Sigmoid colon (tissue), 7 donors: ENCODE results near the gene SYNGR3. TPM values are rescaled to one million over a fixed set of nuclear protein-coding genes. Genes with fewer than 3 reads are reported as not detected.

Experiments used
- DNase-seq: peaks from one replicate; pipeline ENCODE4 v3.0.0-alpha.2; 2019
- H3K27ac ChIP-seq, 4 donors: fragments of 200-600 bp; sonication (generic); one replicate each; pipeline ENCODE4 v1.5.1; 2016 to 2019; ENCODE audit warnings: mild to moderate bottlenecking in 1 of 4
- H3K27me3 ChIP-seq, 3 donors: fragments of 200-600 bp; sonication (generic); one replicate each; pipeline ENCODE4 v1.5.1; 2019; ENCODE audit warnings: mild to moderate bottlenecking in 1 of 3
- H3K36me3 ChIP-seq, 4 donors: fragments of 200-600 bp; sonication (generic); one replicate each; pipeline ENCODE4 v1.5.1; 2016 to 2019
- H3K4me1 ChIP-seq, 4 donors: fragments of 200-600 bp; sonication (generic); one replicate each; pipeline ENCODE4 v1.5.1; 2017 to 2019
- H3K4me3 ChIP-seq, 4 donors: fragments of 200-600 bp; sonication (generic); one replicate each; pipeline ENCODE4 v1.5.1; 2017 to 2019; ENCODE audit warnings: mild to moderate bottlenecking in 2 of 4, moderate library complexity in 1 of 4
- H3K9me3 ChIP-seq, 4 donors: fragments of 200-600 bp in 3 of 4; sonication (generic) in 3 of 4; one replicate each; pipeline versions ENCODE4 v1.5.1 to v1.6.1; 2013 to 2019
- EP300 ChIP-seq, 4 donors: sonication (generic); formaldehyde crosslinking; IDR thresholded peaks; one replicate each; pipeline ENCODE4 v1.6.1; 2017; ENCODE audit warnings: antibody characterized with exemption in 4 of 4
- POLR2A ChIP-seq, 2 donors: fragments of 450-650 bp; IDR thresholded peaks; one replicate each; pipeline ENCODE4 v1.6.1; 2016; ENCODE audit warnings: antibody characterized with exemption in 2 of 2, mild to moderate bottlenecking in 2 of 2, moderate library complexity in 2 of 2
- POLR2AphosphoS5 ChIP-seq, 4 donors: sonication (generic); formaldehyde crosslinking; IDR thresholded peaks; one replicate each; pipeline ENCODE4 v1.6.1; 2017; ENCODE audit warnings: antibody characterized with exemption in 4 of 4
- WGBS, 2 donors: extraction: QIAGEN DNeasy Blood & Tissue Kit; methylation state at CpG; one replicate each; pipeline ENCODE4 v1.1.7; 2013; 5-methylcytosine and 5-hydroxymethylcytosine counted together
- intact Hi-C: fragments of 100-400 bp; cut with DNase I; formaldehyde crosslinking; loops from one replicate; pipeline ENCODE4 v1.15.1; 2023
- polyA plus RNA-seq, 3 donors: library from polyadenylated mRNA; stranded (reverse); fragments of 200-250 nt; gene quantifications; one replicate each; pipeline ENCODE4 v1.2.3, GENCODE V29; 2013
- total RNA-seq, 4 donors: library from RNA; depleted of rRNA; stranded (reverse); fragments of >200 nt; gene quantifications; one replicate each; pipeline ENCODE4 v1.1.0, GENCODE V29; 2016
- TF ChIP-seq, protein P1 (sequence below), 4 experiments: fragments of 450-650 bp in 3 of 4; fragments of 200-600 bp in 1 of 4; IDR thresholded peaks; one replicate each; pipeline ENCODE4 v1.5.1; 2016 to 2019; ENCODE audit warnings: antibody characterized with exemption in 4 of 4, mild to moderate bottlenecking in 3 of 4, moderate library complexity in 2 of 4
- donor health status: healthy with polysubstance abuse.
- donor health status: Bipolar disorder and iron deficiency.
- donor health status: healthy.

The SYNGR3 gene
- total and polyA plus RNA-seq, 7 donors, result 0.60 to 8.3 (median 4.0) TPM

GRCh38 chr16:2022723-2023091 lies 32.9 kb downstream of the SYNGR3 start:
- Histone ChIP-seq H3K9me3 (no peaks in the 10 kb centered on the region), H3K27me3 (peaks cover 25 to 42% (median 33%) of the 10 kb centered on the region in 3 donors), H3K36me3 (no peaks in the 10 kb centered on the region), H3K4me3 (peak overlapping the region; percentile 7 to 44 (median 36)), H3K4me1 (peaks cover 4 to 51% (median 46%) of the 10 kb centered on the region in 4 donors), H3K27ac (peak overlapping the region in 2 of 4 donors; percentile 64 to 78)
- DNase-seq, result no peak
- intact Hi-C loops, result loop anchor here (2.0 to 5.0 kb wide), 3 partner anchors 118 to 230 kb away; partner anchors contain the start of gene ECI1
- WGBS, 2 donors, result 3% methylated on average over 14 of the region's 14 CpGs
- TF ChIP-seq POLR2AphosphoS5 (IDR thresholded peaks at IDR 0.05) (no peak), EP300 (IDR thresholded peaks at IDR 0.05) (no peak), POLR2A (IDR thresholded peaks at IDR 0.05) (no peak)
- TF ChIP-seq, protein P1, sequence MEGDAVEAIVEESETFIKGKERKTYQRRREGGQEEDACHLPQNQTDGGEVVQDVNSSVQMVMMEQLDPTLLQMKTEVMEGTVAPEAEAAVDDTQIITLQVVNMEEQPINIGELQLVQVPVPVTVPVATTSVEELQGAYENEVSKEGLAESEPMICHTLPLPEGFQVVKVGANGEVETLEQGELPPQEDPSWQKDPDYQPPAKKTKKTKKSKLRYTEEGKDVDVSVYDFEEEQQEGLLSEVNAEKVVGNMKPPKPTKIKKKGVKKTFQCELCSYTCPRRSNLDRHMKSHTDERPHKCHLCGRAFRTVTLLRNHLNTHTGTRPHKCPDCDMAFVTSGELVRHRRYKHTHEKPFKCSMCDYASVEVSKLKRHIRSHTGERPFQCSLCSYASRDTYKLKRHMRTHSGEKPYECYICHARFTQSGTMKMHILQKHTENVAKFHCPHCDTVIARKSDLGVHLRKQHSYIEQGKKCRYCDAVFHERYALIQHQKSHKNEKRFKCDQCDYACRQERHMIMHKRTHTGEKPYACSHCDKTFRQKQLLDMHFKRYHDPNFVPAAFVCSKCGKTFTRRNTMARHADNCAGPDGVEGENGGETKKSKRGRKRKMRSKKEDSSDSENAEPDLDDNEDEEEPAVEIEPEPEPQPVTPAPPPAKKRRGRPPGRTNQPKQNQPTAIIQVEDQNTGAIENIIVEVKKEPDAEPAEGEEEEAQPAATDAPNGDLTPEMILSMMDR (IDR thresholded peaks at IDR 0.05), result no peak

DNA sequence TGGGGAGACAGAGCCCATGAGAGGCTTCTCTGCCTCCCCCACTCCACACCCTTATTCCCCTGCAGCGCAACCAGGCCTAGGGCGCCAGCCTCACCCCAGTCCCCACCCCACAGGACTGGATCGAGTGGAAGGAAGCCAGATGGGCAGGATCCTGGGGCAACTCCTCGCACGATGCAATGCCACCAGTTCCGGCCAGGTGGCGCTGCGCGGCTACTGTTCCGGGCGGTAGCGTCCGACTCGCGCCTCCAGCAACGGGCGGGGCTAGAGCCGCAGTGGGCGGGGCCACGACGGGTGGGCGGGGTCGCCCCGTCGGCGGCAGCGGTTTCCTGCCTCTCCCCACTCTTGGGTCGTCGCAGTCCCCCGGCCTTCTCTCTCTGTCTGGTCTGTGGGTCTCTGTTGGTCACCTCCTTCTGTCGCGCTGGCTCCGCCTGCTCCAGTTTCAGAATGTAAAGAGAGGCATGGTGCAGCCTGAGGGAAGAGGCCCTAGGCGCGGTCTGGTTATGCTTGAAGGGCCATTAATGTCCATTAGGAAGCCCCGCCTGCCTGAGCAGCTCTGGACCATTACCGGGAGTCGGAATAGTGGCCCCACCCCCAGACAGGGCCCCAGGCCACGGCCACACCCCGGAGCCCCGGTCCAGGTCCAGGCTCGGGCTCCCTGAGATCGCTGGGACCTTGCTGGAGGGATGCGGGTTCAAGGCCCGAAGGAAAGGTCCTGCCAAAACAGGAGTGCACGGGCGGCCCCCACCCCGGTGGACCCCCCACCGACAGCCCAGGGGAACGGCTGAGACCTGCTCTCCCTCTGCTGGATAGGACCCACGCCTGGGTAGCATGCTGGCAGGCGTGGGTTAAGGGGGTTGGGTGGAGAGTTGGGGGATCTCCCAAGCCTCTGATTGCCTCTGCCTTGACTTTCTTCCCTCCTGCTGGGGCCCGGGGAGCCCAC lies 33.6 kb downstream of the SYNGR3 start:
- Histone ChIP-seq H3K27ac (peak overlapping the region; percentile 64 to 78 (median 71)), H3K36me3 (no peaks in the 10 kb centered on the region), H3K27me3 (peaks cover 25 to 36% (median 33%) of the 10 kb centered on the region in 3 donors), H3K4me1 (peaks cover 4 to 57% (median 51%) of the 10 kb centered on the region in 4 donors), H3K9me3 (no peaks in the 10 kb centered on the region), H3K4me3 (peak overlapping the region; percentile 8 to 44 (median 36))
- WGBS, 2 donors, result 12 to 16% methylated on average over 53 of the region's 53 CpGs
- DNase-seq, result peak; percentile 96
- TF ChIP-seq, protein P1 (IDR thresholded peaks at IDR 0.05), result peak; percentile 95 to 98 (median 96)
- peak in 3 of 4 donors; percentile 19 to 61 (median 54) for TF ChIP-seq POLR2AphosphoS5 (IDR thresholded peaks at IDR 0.05)
- TF ChIP-seq POLR2A (IDR thresholded peaks at IDR 0.05), result no peak
- TF ChIP-seq EP300 (IDR thresholded peaks at IDR 0.05), result no peak
- intact Hi-C loops, result loop anchor here (2.0 to 5.0 kb wide), 3 partner anchors 117 to 229 kb away; partner anchors contain the start of gene ECI1

- TF ChIP-seq POLR2A (IDR thresholded peaks at IDR 0.05) (no peak), POLR2AphosphoS5 (IDR thresholded peaks at IDR 0.05) (no peak), EP300 (IDR thresholded peaks at IDR 0.05) (no peak)
- TF ChIP-seq, protein P1 (IDR thresholded peaks at IDR 0.05), result no peak
- Histone ChIP-seq H3K27me3 (peaks cover 23 to 29% (median 28%) of the 10 kb centered on the region in 3 donors), H3K27ac (peak overlapping the region; percentile 64 to 78 (median 71)), H3K9me3 (no peaks in the 10 kb centered on the region), H3K4me3 (no peak overlapping the region), H3K4me1 (peaks cover 4 to 64% (median 53%) of the 10 kb centered on the region in 4 donors), H3K36me3 (no peaks in the 10 kb centered on the region)
- 87 to 90% methylated on average over 12 of the region's 12 CpGs for WGBS, 2 donors
- intact Hi-C loops, result loop anchor here (5.0 kb wide), 1 partner anchor 228 kb away; the partner anchor contains the start of gene ECI1
- DNase-seq, result no peak
These were observed 34.3 kb downstream of the SYNGR3 start for GRCh38 chr16:2024032-2024420.

DNA sequence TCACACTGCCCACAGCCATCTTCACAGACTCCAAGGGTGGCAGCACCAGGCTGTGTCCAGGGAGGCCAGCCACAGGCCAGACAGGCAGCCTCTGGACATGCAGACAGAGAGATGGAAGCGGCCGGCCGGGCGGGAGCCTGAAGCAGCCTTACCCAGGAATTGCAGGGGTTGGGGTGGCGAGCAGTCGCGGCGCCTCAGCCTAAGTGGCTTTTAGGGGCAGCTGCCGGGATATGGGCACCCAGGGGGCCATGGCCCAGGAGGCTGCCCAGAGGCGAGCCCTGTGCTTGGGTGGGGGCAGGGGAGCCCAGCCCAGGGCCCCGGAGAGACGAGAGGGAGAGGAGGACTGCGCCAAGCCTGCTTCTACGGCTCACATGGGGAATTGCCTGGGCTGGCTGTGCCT lies 35.5 kb downstream of the SYNGR3 start:
- H3K9me3 ChIP-seq, result no peaks in the 10 kb centered on the region
- peaks cover 10 to 17% (median 16%) of the 10 kb centered on the region in 3 donors for H3K27me3 ChIP-seq
- H3K27ac ChIP-seq, result no peak overlapping the region
- H3K36me3 ChIP-seq, result peaks cover 0 to 7% (median 0%) of the 10 kb centered on the region in 4 donors
- H3K4me1 ChIP-seq, result peaks cover 4 to 55% (median 45%) of the 10 kb centered on the region in 4 donors
- intact Hi-C loops, result no loop called here
- H3K4me3 ChIP-seq, result no peak overlapping the region
- WGBS, 2 donors, result 92 to 94% methylated on average over 14 of the region's 14 CpGs
- no peak for TF ChIP-seq POLR2A (IDR thresholded peaks at IDR 0.05)
- TF ChIP-seq EP300 (IDR thresholded peaks at IDR 0.05), result no peak
- TF ChIP-seq, protein P1 (IDR thresholded peaks at IDR 0.05), result no peak
- TF ChIP-seq POLR2AphosphoS5 (IDR thresholded peaks at IDR 0.05), result no peak
- DNase-seq, result no peak
